K562 (cell line): ENCODE measurements around the gene OTUD5. TPM values are rescaled to one million over a fixed set of nuclear protein-coding genes. Genes with fewer than 3 reads are reported as not detected.

ENCODE experiments used
- ATAC-seq: fragments of 200-7000 bp; cut with Tn5 transposase; 3 replicates; pipeline ENCODE4 v1.9.1; 2020; ENCODE audit warnings: moderate library complexity
- BruUV-seq: library from RNA; stranded (reverse); fragments of 400-500 nt; replicated peaks from 2 replicates; lab custom pipeline; 2021; lab: Mats Ljungman, UMichigan
- CTCF ChIA-PET: fragments of 300-600 bp; formaldehyde crosslinking; extraction: SDS; loops from one replicate; lab custom pipeline; 2021; ENCODE audit warnings: low intra/inter-chr PET ratio; lab: Yijun Ruan, JAX
- POLR2A ChIA-PET: fragments of 300-600, 350-650 bp; sonication (Branson Sonifier 250); formaldehyde crosslinking; extraction: SDS; loops from one replicate; lab custom pipeline; 2021; ENCODE audit warnings: antibody characterized with exemption, inconsistent platforms; lab: Yijun Ruan, JAX
- DNase-seq, 4 experiments: peaks; one replicate each; pipeline versions ENCODE4 v3.0.0 to v3.0.0-alpha.2; 2011 to 2018; ENCODE audit warnings: low spot score in 3 of 4, mixed read lengths in 3 of 4; ENCODE audit errors: extremely low read depth in 1 of 4
- FAIRE-seq: peaks from 2 replicates; lab custom pipeline; 2011; peaks lifted over from hg19 to GRCh38; lab: Jason Lieb, UNC
- H2AFZ ChIP-seq: 2 replicates; pipeline ENCODE4 v1.6.0; 2011; ENCODE audit warnings: low read depth, low read length, control low read depth, inconsistent platforms
- H3K27ac ChIP-seq: fragments of 200-600 bp; 3 replicates; pipeline ENCODE4 v1.8.0; 2011; ENCODE audit warnings: low read depth, mild to moderate bottlenecking, control low read depth, inconsistent platforms, low read length, moderate library complexity, mixed read lengths; ENCODE audit errors: extremely low read depth
- H3K27me3 ChIP-seq, 2 experiments: fragments of 300-600 bp in 1 of 2; 2 replicates in 1 of 2; 3 replicates in 1 of 2; pipeline versions ENCODE4 v1.6.0 to v1.8.0; 2011; ENCODE audit warnings: inconsistent platforms in 2 of 2, low read length in 2 of 2, mild to moderate bottlenecking in 1 of 2, mixed read lengths in 1 of 2, moderate library complexity in 1 of 2; ENCODE audit not compliant: control insufficient read depth in 2 of 2, insufficient read depth in 2 of 2
- H3K36me3 ChIP-seq: fragments of 300-600 bp; 3 replicates; pipeline ENCODE4 v1.8.0; 2011; ENCODE audit warnings: mild to moderate bottlenecking, low read length, inconsistent platforms; ENCODE audit not compliant: control insufficient read depth, insufficient read depth
- H3K4me1 ChIP-seq, 2 experiments: fragments of 200-600 bp in 1 of 2; replicated peaks in 1 of 2; 2 replicates in 1 of 2; 3 replicates in 1 of 2; pipeline versions ENCODE4 v1.5.1 to v1.8.0; 2011; ENCODE audit warnings: inconsistent platforms in 2 of 2, low read length in 2 of 2, mild to moderate bottlenecking in 1 of 2, mixed read lengths in 1 of 2, moderate library complexity in 1 of 2; ENCODE audit not compliant: control insufficient read depth in 2 of 2, insufficient read depth in 2 of 2
- H3K4me2 ChIP-seq: 2 replicates; pipeline ENCODE4 v1.6.1; 2011; ENCODE audit warnings: low read length, control low read depth, inconsistent platforms, mixed read lengths; ENCODE audit not compliant: insufficient read depth
- H3K4me3 ChIP-seq: fragments of 200-600 bp; sonication (generic), shearing (Covaris generic); 2 replicates; pipeline ENCODE4 v1.5.1; 2016; ENCODE audit warnings: control low read depth, inconsistent platforms
- H3K79me2 ChIP-seq: fragments of 200-600 bp; 3 replicates; pipeline ENCODE4 v1.8.0; 2011; ENCODE audit warnings: low read length, inconsistent platforms; ENCODE audit not compliant: control insufficient read depth, insufficient read depth
- H3K9ac ChIP-seq, 2 experiments: 2 replicates each; pipeline versions ENCODE4 v1.6.0 to v1.6.1; 2011; ENCODE audit warnings: low read depth in 2 of 2, low read length in 2 of 2, control low read depth in 1 of 2, inconsistent platforms in 1 of 2, mild to moderate bottlenecking in 1 of 2, mixed read lengths in 1 of 2; ENCODE audit not compliant: insufficient read depth in 1 of 2
- H3K9me1 ChIP-seq: one replicate; pipeline ENCODE4 v1.6.0; 2011; ENCODE audit warnings: inconsistent platforms, mild to moderate bottlenecking, low read length, moderate library complexity; ENCODE audit not compliant: control insufficient read depth, insufficient read depth
- H3K9me3 ChIP-seq: replicated peaks from 2 replicates; pipeline ENCODE4 v1.5.1; 2011; ENCODE audit warnings: low read depth, low read length, inconsistent platforms; ENCODE audit not compliant: control insufficient read depth, insufficient read depth
- H4K20me1 ChIP-seq: replicated peaks from 2 replicates; pipeline ENCODE4 v1.6.1; 2011; ENCODE audit warnings: low read length, inconsistent platforms, mixed read lengths; ENCODE audit not compliant: control insufficient read depth, insufficient read depth
- CBX2 ChIP-seq: fragments of 200-600 bp; sonication (generic); IDR thresholded peaks from one replicate; pipeline ENCODE4 v1.6.1; 2012; ENCODE audit warnings: mild to moderate bottlenecking, low read length, inconsistent platforms; ENCODE audit not compliant: insufficient read depth, poor library complexity, severe bottlenecking
- ETV1 ChIP-seq: fragments of 450-650 bp; conservative IDR thresholded peaks from 2 replicates; pipeline ENCODE4 v1.6.1; 2016; ENCODE audit warnings: missing genetic modification characterization, control low read depth, low read depth, missing compliant biosample characterization
- FOS ChIP-seq: IDR thresholded peaks from 3 replicates; pipeline ENCODE4 v1.6.1; 2011; ENCODE audit not compliant: insufficient read length; ENCODE audit errors: extremely low read depth
- FOXJ3 ChIP-seq: sonication (generic); formaldehyde crosslinking; IDR thresholded peaks from 2 replicates; pipeline ENCODE4 v1.4.0; 2020; ENCODE audit warnings: mild to moderate bottlenecking, missing genetic modification reagents
- POLR2AphosphoS5 ChIP-seq: IDR thresholded peaks from 2 replicates; pipeline ENCODE4 v1.6.1; 2011; ENCODE audit warnings: mild to moderate bottlenecking, low read depth, low read length, moderate library complexity; ENCODE audit not compliant: control insufficient read depth, insufficient read depth
- WGBS: fragments of 100-300 bp; shearing (Covaris generic); methylation state at CpG from one replicate; pipeline ENCODE4 v1.1.6; 2016; ENCODE audit warnings: low coverage, mixed read lengths; ENCODE audit not compliant: insufficient coverage; ENCODE audit errors: missing lambda C conversion rate; 5-methylcytosine and 5-hydroxymethylcytosine counted together
- in situ Hi-C: fragments of 300-500 bp; cut with MboI; formaldehyde crosslinking; loops from 4 replicates; pipeline ENCODE4 v1.15.0; 2018; ENCODE audit warnings: inconsistent platforms, mixed read lengths
- intact Hi-C: fragments of 100-400 bp; cut with micrococcal nuclease; formaldehyde crosslinking; loops from 2 replicates; pipeline ENCODE4 v1.14.2; 2022
- polyA plus RNA-seq, 8 experiments: library from polyadenylated mRNA; depleted of rRNA in 4 of 8; stranded (reverse) in 5 of 8; unstranded in 3 of 8; fragments of >200 nt; fragmentation: Nextera tagmentation in 2 of 8; fragmentation: Illumina TruSeq in 1 of 8; extraction: Ambion mirVana in 2 of 8; extraction: Trizol in 1 of 8; gene quantifications; 2 replicates each; pipeline versions ENCODE4 v1.2.1 to v1.2.3, GENCODE V29; 2011 to 2014; ENCODE audit warnings: inconsistent platforms in 1 of 8, missing spikeins in 1 of 8
- total RNA-seq, 7 experiments: library from RNA; depleted of rRNA in 6 of 7; stranded (reverse); fragments of >200 nt in 6 of 7; fragmentation: Illumina TruSeq in 2 of 7; extraction: Trizol in 2 of 7; gene quantifications; 2 replicates each; pipeline versions ENCODE4 v1.2.1 to v1.2.3, GENCODE V29; 2011 to 2021; ENCODE audit warnings: low replicate concordance in 1 of 7

The OTUD5 gene
- total and polyA plus RNA-seq, 9 of the 15 experiments (the other 6 are each of a cell fraction or from before 2014, with no cell fraction given) = 3.6 to 102 (median 59.0) TPM

DNA sequence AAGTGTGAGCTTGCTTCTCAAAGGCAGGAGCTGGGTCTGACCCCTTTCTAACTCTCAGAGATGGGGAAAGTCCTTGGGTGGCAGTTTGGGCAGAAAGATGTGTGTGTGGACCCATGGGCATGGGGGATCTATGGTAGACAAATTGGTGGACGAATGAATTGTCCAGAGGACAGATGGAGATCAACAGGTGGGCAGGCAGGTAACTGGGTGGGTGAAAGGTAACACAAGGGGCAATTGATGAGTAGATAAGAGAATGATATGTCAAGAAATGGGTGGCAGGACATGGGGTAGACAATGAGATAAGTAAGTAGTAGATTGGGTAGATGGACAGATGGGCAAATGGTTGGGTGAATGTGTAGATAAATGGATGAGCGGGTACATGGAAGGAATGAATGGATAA, 17.2 kb upstream of the OTUD5 start (continued):
- no peak for TF ChIP-seq POLR2AphosphoS5
- TF ChIP-seq, all 486 proteins: peak for 0

DNA sequence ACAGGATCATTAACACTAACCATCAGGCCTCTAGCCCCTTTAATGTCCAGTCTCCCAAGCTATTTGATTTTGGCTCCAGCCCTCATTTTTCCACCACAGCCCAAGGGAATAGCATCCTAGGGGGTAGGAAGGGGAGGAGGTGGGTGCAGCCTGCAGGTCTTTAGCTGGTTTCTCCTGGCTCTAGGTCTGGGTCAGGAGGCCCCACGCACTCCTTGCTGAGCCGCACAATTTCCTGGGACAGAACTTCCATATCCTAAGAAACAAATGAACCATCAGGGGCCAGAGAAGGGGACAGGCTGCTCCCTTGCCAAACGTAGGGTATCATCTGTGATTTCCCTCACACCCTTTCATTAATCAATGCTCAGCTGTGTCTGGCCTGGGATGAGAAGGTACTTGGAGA, 16.6 kb upstream of the OTUD5 start:
- POLR2A ChIA-PET = interaction anchor here (1.0 kb wide), 1 partner anchor 201 kb away, joined by 3 read pairs; no protein-coding TSS in a partner anchor

More for the DNA sequence above, 16.6 kb upstream of the OTUD5 start:
- CTCF ChIA-PET = no interaction called here
- Histone ChIP-seq H3K4me2 (no peak overlapping the region), H3K27me3 (no peaks in the 10 kb centered on the region), H3K27ac (no peak overlapping the region), H3K79me2 (no peaks in the 10 kb centered on the region), H3K9me3 (no peaks in the 10 kb centered on the region), H3K4me3 (no peak overlapping the region), H3K4me1 (peaks cover 11 to 27% of the 10 kb centered on the region in 2 experiments; a peak in 4 of 5 replicates), H3K36me3 (peaks cover 26% of the 10 kb centered on the region; the same call in 2 of the 3 replicates), H2AFZ (no peak overlapping the region), H3K9ac (no peak overlapping the region), H4K20me1 (no peaks in the 10 kb centered on the region), H3K9me1 (no peaks in the 10 kb centered on the region)
- in situ Hi-C loops (loop anchor here (10.0 kb wide), 1 partner anchor 131 kb away; no protein-coding TSS in a partner anchor), intact Hi-C loops (no loop called here)
- no peak for DNase-seq
- TF ChIP-seq FOXJ3 (CRISPR knock-in tag) (no peak), ETV1 (no peak), CBX2 (no peak), FOS (no peak)
- WGBS = 88% methylated on average over 3 of the region's 3 CpGs
- no peak for ATAC-seq
- BruUV-seq = no TSS peak
- no peak for FAIRE-seq
